ENCODE results near the gene ULBP3.

ULBP3 gene

DNA sequence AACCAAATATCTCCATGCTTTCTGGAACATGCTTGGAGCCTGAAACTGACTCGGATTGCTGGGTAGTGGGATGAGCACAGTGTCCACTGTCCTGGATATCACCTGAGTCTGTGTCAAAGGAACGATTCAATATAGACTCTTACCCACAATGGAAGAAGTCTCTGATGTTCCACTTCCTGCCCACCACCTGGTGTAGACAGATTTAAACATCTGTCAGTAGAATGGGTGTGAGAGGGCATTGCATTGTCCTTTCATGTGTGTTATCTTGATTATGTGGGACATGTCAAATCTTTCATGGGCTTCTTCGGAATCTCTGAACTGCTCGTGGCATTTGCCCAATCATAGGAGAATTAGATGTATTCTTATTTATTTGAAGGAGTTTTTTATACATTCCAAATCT, 20.8 kb downstream of the ULBP3 start:
- DNase-seq (ENCODE audit: low read depth): no peak
- TF ChIP-seq, protein P1, sequence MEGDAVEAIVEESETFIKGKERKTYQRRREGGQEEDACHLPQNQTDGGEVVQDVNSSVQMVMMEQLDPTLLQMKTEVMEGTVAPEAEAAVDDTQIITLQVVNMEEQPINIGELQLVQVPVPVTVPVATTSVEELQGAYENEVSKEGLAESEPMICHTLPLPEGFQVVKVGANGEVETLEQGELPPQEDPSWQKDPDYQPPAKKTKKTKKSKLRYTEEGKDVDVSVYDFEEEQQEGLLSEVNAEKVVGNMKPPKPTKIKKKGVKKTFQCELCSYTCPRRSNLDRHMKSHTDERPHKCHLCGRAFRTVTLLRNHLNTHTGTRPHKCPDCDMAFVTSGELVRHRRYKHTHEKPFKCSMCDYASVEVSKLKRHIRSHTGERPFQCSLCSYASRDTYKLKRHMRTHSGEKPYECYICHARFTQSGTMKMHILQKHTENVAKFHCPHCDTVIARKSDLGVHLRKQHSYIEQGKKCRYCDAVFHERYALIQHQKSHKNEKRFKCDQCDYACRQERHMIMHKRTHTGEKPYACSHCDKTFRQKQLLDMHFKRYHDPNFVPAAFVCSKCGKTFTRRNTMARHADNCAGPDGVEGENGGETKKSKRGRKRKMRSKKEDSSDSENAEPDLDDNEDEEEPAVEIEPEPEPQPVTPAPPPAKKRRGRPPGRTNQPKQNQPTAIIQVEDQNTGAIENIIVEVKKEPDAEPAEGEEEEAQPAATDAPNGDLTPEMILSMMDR (IDR thresholded peaks at IDR 0.05; ENCODE audit: low read depth, low read length): no peak
- no peak for TF ChIP-seq MYC (IDR thresholded peaks at IDR 0.05; ENCODE audit: low read depth, low read length)
- TF ChIP-seq POLR2A (IDR thresholded peaks at IDR 0.05; ENCODE audit: extremely low read depth, insufficient read length): no peak
- TF ChIP-seq, protein P2, sequence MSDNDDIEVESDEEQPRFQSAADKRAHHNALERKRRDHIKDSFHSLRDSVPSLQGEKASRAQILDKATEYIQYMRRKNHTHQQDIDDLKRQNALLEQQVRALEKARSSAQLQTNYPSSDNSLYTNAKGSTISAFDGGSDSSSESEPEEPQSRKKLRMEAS (IDR thresholded peaks at IDR 0.05; ENCODE audit: low read depth, low read length): no peak
- no peak overlapping the region for H3K4me3 ChIP-seq (ENCODE audit: low read depth, low read length)

DNA sequence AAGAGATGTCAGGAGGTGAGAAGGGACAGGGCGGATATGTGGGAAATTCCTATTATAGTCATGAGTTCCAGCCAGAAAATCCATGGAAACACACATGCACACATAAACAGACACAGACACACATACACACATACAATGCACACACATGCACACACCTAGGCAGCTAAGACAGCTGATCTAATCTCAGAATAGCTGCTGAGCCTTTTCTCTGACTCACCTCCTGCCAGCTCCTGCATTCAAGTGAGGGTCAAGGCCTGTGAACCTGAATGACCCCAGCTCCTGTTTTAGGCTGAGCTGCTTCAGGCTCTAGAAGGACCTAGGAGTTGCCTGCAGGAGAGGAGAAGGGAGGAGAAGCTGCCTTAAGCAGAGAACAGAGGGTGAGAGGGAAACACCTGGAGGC, 22.0 kb downstream of the ULBP3 start:
- TF ChIP-seq, protein P1 (IDR thresholded peaks at IDR 0.05; ENCODE audit: low read depth, low read length): no peak
- TF ChIP-seq POLR2A (IDR thresholded peaks at IDR 0.05; ENCODE audit: extremely low read depth, insufficient read length): no peak
- TF ChIP-seq, protein P2 (IDR thresholded peaks at IDR 0.05; ENCODE audit: low read depth, low read length): no peak
- TF ChIP-seq MYC (IDR thresholded peaks at IDR 0.05; ENCODE audit: low read depth, low read length): no peak
- no peak overlapping the region for H3K4me3 ChIP-seq (ENCODE audit: low read depth, low read length)
- no peak for DNase-seq (ENCODE audit: low read depth)

DNA sequence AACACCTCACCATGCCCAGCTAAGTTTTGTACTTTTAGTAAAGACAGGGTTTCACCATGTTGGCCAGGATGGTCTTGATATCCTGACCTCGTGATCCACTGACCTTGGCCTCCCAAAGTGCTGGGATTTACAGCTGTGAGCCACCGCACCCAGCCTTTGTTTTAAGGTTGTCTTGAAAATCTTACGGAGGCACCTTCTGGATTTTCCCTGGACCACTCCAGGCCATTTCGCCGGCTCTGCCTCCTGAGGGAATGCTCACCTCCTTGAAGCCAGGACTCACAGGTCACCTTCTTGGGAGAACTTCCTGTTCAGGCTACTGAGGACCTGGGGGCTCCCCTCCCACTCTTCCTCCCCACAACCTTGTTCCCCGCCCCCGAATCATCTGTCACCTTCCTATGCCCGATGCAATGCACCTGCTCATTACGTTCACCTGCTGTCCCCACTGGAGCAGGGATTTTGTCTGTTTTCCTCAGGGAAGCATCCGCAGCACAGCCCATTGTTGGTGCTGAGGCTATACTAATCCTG, 24.2 kb downstream of the ULBP3 start:
- DNase-seq (ENCODE audit: low read depth): no peak
- no peak for TF ChIP-seq MYC (IDR thresholded peaks at IDR 0.05; ENCODE audit: low read depth, low read length)
- TF ChIP-seq POLR2A (IDR thresholded peaks at IDR 0.05; ENCODE audit: extremely low read depth, insufficient read length): no peak
- TF ChIP-seq, protein P1 (IDR thresholded peaks at IDR 0.05; ENCODE audit: low read depth, low read length): no peak
- TF ChIP-seq, protein P2 (IDR thresholded peaks at IDR 0.05; ENCODE audit: low read depth, low read length): no peak
- H3K4me3 ChIP-seq (ENCODE audit: low read depth, low read length): no peak overlapping the region

DNA sequence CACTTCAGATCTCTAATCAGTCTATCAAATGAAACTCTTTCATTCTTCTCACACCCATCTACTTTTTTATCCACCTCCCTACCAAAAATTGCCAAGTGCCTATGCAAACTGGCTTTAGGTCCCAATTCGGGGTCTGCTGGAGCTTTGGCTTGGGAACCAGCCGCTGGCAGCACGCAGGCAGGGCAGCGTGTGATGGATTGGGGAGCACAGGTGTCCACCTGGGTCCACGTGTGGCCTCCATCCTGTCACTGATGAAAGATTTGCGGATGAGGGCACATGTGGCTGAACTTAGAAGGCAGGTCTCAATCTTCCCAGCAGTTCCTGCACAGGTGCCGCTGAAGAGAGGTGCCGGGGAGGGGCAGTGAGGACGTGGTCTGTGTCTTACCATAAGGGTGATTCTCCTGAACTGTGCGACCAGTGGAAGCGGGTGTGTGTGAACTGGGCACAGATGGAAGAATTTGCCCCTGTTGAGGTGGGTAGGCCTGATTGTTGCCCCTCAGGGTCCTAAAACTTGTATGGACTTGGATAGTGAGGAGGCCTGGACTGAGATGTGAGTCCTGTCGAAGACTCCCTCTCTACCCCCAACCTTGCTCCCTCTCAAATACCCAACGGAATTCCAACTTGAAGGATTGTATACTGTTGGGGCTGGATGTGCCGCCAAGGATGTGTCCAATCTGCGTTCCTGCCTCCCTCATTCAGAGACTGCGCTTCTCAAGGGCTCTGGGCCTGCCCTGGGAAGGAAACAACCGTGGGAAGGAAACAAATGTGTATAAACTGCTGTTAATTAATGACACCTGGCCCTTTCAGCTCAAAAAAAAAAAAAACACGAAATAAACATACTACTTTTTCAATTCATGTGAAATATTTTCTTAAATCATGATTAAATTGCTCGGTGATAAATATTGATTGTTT, 25.2 kb downstream of the ULBP3 start:
- no peak overlapping the region for H3K4me3 ChIP-seq (ENCODE audit: low read depth, low read length)
- DNase-seq (ENCODE audit: low read depth): no peak
- TF ChIP-seq, protein P1 (IDR thresholded peaks at IDR 0.05; ENCODE audit: low read depth, low read length): no peak
- TF ChIP-seq, protein P2 (IDR thresholded peaks at IDR 0.05; ENCODE audit: low read depth, low read length): no peak
- TF ChIP-seq POLR2A (IDR thresholded peaks at IDR 0.05; ENCODE audit: extremely low read depth, insufficient read length) (no peak), MYC (IDR thresholded peaks at IDR 0.05; ENCODE audit: low read depth, low read length) (no peak)

DNA sequence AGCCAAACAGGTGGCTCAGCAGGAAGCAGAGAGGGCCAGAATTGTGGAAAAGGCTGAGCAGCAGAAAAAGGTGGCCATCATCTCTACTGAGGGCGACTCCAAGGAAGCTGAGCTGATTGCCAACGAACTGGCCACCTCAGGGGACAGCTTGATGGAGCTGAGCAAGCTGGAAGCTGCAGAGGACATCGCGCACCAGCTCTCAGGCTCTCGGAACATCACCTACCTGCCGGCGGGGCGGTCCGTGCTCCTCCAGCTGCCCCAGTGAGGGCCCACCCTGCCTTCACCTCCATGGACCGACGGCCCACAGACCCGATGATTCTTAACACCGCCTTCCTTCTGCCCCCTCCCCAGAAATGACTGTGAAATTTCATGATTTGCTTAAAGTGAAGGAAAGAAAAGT, 25.8 kb downstream of the ULBP3 start:
- TF ChIP-seq MYC (IDR thresholded peaks at IDR 0.05; ENCODE audit: low read depth, low read length): no peak
- TF ChIP-seq, protein P2 (IDR thresholded peaks at IDR 0.05; ENCODE audit: low read depth, low read length): no peak
- TF ChIP-seq POLR2A (IDR thresholded peaks at IDR 0.05; ENCODE audit: extremely low read depth, insufficient read length): no peak
- TF ChIP-seq, protein P1 (IDR thresholded peaks at IDR 0.05; ENCODE audit: low read depth, low read length): no peak
- no peak overlapping the region for H3K4me3 ChIP-seq (ENCODE audit: low read depth, low read length)
- no peak for DNase-seq (ENCODE audit: low read depth)

Measured in NB4 (cell line).